ENCODE results near the gene MATK.
"Not testable (repeated sequence)": the region's sequence is repeated elsewhere in the genome, so short reads cannot be mapped to it uniquely, and the experiment has no call there.

The MATK gene

GRCh38 chr19:3770136-3770999 lies 15.8 kb downstream of the MATK start:
- FAIRE-seq, result no peak

GRCh38 chr19:3769494-3769893 lies 16.7 kb downstream of the MATK start:
- no peak for FAIRE-seq

- FAIRE-seq, result no peak
Measured at GRCh38 chr19:3768748-3769099, 17.5 kb downstream of the MATK start.

- FAIRE-seq, result no peak
Measured at GRCh38 chr19:3768015-3768747, 18.0 kb downstream of the MATK start.

- no peak for FAIRE-seq
Measured at GRCh38 chr19:3767050-3767449, 19.1 kb downstream of the MATK start.

GRCh38 chr19:3766520-3766919 lies 19.7 kb downstream of the MATK start:
- FAIRE-seq, result no peak

GRCh38 chr19:3765757-3766156 lies 20.4 kb downstream of the MATK start:
- FAIRE-seq, result not testable (repeated sequence)

- FAIRE-seq, result no peak
Measured at GRCh38 chr19:3765121-3765520, 21.1 kb downstream of the MATK start.

GRCh38 chr19:3762501-3763459 lies 23.4 kb downstream of the MATK start, which contains the start of gene MRPL54:
Gene MRPL54 (plus strand): TSS chr19:3762682. CDS start chr19:3762701, 19 bp downstream.
- FAIRE-seq, result no peak

GRCh38 chr19:3762130-3762473 lies 24.1 kb downstream of the MATK start:
- peak; percentile 68 for FAIRE-seq

- FAIRE-seq, result no peak
Measured at GRCh38 chr19:3761382-3762129, 24.6 kb downstream of the MATK start, which contains the start of gene APBA3. Gene APBA3 (minus strand): TSS chr19:3761692. CDS start chr19:3760264, 1,428 bp downstream.

- FAIRE-seq, result no peak
Measured at GRCh38 chr19:3760871-3761361, 25.3 kb downstream of the MATK start.

GRCh38 chr19:3759482-3760254 lies 26.5 kb downstream of the MATK start:
- no peak for FAIRE-seq

GRCh38 chr19:3758297-3758696 lies 27.9 kb downstream of the MATK start:
- not testable (repeated sequence) for FAIRE-seq

- FAIRE-seq, result not testable (repeated sequence)
Measured at GRCh38 chr19:3757705-3758104, 28.5 kb downstream of the MATK start.

- FAIRE-seq, result no peak
Measured at GRCh38 chr19:3753631-3754410, 32.4 kb downstream of the MATK start.

GRCh38 chr19:3752492-3752891 lies 33.7 kb downstream of the MATK start:
- no peak for FAIRE-seq

- FAIRE-seq, result no peak
Measured at GRCh38 chr19:3751236-3751635, 34.9 kb downstream of the MATK start.

GRCh38 chr19:3750211-3750610 lies 36.0 kb downstream of the MATK start:
- no peak for FAIRE-seq

- FAIRE-seq, result no peak
Measured at GRCh38 chr19:3748965-3749364, 37.2 kb downstream of the MATK start.
